GM12878 (cell line): ENCODE measurements around the gene ATG9A. TPM values are rescaled to one million over a fixed set of nuclear protein-coding genes. Genes with fewer than 3 reads are reported as not detected.

ENCODE experiments used
- CUX1 ChIP-seq: IDR thresholded peaks from 2 replicates; pipeline ENCODE4 v1.6.1; 2012; ENCODE audit warnings: improper control_type of control experiment, low read depth, low read length; ENCODE audit not compliant: insufficient replicate concordance
- DPF2 ChIP-seq: fragments of 450-650 bp; IDR thresholded peaks from 2 replicates; pipeline ENCODE4 v1.6.1; 2017; ENCODE audit warnings: mild to moderate bottlenecking
- EP300 ChIP-seq, 2 experiments: fragments of 150-350 bp in 1 of 2; IDR thresholded peaks; 2 replicates each; pipeline ENCODE4 v1.6.1; 2011 to 2012; ENCODE audit warnings: low read depth in 2 of 2, low read length in 2 of 2, borderline replicate concordance in 1 of 2, improper control_type of control experiment in 1 of 2, inconsistent platforms in 1 of 2; ENCODE audit not compliant: control insufficient read depth in 1 of 2
- FOXK2 ChIP-seq: fragments of 450-650 bp; IDR thresholded peaks from 2 replicates; pipeline ENCODE4 v1.6.1; 2017; ENCODE audit warnings: mild to moderate bottlenecking, moderate library complexity
- HCFC1 ChIP-seq: fragments of 150-350 bp; IDR thresholded peaks from 2 replicates; pipeline ENCODE4 v1.6.1; 2014; ENCODE audit warnings: low read length
- IKZF1 ChIP-seq: fragments of 450-650 bp; conservative IDR thresholded peaks from 2 replicates; pipeline ENCODE4 v1.6.1; 2017; ENCODE audit warnings: antibody characterized with exemption, mild to moderate bottlenecking
- IKZF2 ChIP-seq, 2 experiments: fragments of 450-650 bp; IDR thresholded peaks; 2 replicates each; pipeline ENCODE4 v1.6.1; 2017; ENCODE audit warnings: mild to moderate bottlenecking in 2 of 2, moderate library complexity in 2 of 2
- JUND ChIP-seq: IDR thresholded peaks from 2 replicates; pipeline ENCODE4 v1.6.1; 2012; ENCODE audit warnings: low read depth, mild to moderate bottlenecking, low read length, improper control_type of control experiment, moderate library complexity
- POLR2AphosphoS2 ChIP-seq: IDR thresholded peaks from 2 replicates; pipeline ENCODE4 v1.6.1; 2011; ENCODE audit warnings: low read depth, mild to moderate bottlenecking, low read length, improper control_type of control experiment, moderate library complexity
- RELA ChIP-seq: fragments of 450-650 bp; IDR thresholded peaks from 2 replicates; pipeline ENCODE4 v1.8.0; 2014; ENCODE audit warnings: borderline replicate concordance; ENCODE audit not compliant: partially characterized antibody
- SP1 ChIP-seq: IDR thresholded peaks from one replicate; pipeline ENCODE4 v1.6.1; 2011; ENCODE audit warnings: low read depth, low read length
- TBL1XR1 ChIP-seq: IDR thresholded peaks from 2 replicates; pipeline ENCODE4 v1.6.1; 2012; ENCODE audit warnings: low read depth, low read length, improper control_type of control experiment
- TCF7 ChIP-seq: IDR thresholded peaks from 2 replicates; pipeline ENCODE4 v1.6.1; 2014; ENCODE audit warnings: antibody characterized with exemption, borderline replicate concordance
- ZBED1 ChIP-seq: IDR thresholded peaks from 2 replicates; pipeline ENCODE4 v1.6.1; 2016; ENCODE audit warnings: borderline replicate concordance
- polyA plus RNA-seq, 11 experiments: library from polyadenylated mRNA; depleted of rRNA in 4 of 11; unstranded in 6 of 11; stranded (reverse) in 5 of 11; fragments of >200 nt; fragmentation: Nextera tagmentation in 4 of 11; fragmentation: Illumina TruSeq in 1 of 11; extraction: Ambion mirVana in 4 of 11; extraction: Trizol in 1 of 11; gene quantifications; 1 replicate in 1 of 11; 2 replicates in 10 of 11; pipeline versions ENCODE4 v1.2.1 to v1.2.3, GENCODE V29; 2011 to 2016; ENCODE audit warnings: inconsistent platforms in 2 of 11, missing spikeins in 2 of 11, low read depth in 1 of 11
- total RNA-seq, 4 experiments: library from RNA; depleted of rRNA in 3 of 4; stranded (reverse); fragments of >200 nt in 3 of 4; fragmentation: Illumina TruSeq in 1 of 4; extraction: Trizol in 1 of 4; gene quantifications; 2 replicates each; pipeline versions ENCODE4 v1.2.1 to v1.2.3, GENCODE V29; 2013 to 2021
- TF ChIP-seq, protein P1 (sequence below): fragments of 450-650 bp; IDR thresholded peaks from 2 replicates; pipeline ENCODE4 v1.6.1; 2017; ENCODE audit warnings: mild to moderate bottlenecking, moderate library complexity
- TF ChIP-seq, protein P2 (sequence below): fragments of 450-650 bp; IDR thresholded peaks from 2 replicates; pipeline ENCODE4 v1.6.1; 2017; ENCODE audit warnings: mild to moderate bottlenecking, low read depth, inconsistent platforms; ENCODE audit not compliant: poor library complexity, severe bottlenecking

ATG9A gene
- total and polyA plus RNA-seq, 10 of the 15 experiments (the other 5 are each of a cell fraction or from before 2014, with no cell fraction given), result 0.16 to 37.5 (median 14.6) TPM; not detected in 1

DNA sequence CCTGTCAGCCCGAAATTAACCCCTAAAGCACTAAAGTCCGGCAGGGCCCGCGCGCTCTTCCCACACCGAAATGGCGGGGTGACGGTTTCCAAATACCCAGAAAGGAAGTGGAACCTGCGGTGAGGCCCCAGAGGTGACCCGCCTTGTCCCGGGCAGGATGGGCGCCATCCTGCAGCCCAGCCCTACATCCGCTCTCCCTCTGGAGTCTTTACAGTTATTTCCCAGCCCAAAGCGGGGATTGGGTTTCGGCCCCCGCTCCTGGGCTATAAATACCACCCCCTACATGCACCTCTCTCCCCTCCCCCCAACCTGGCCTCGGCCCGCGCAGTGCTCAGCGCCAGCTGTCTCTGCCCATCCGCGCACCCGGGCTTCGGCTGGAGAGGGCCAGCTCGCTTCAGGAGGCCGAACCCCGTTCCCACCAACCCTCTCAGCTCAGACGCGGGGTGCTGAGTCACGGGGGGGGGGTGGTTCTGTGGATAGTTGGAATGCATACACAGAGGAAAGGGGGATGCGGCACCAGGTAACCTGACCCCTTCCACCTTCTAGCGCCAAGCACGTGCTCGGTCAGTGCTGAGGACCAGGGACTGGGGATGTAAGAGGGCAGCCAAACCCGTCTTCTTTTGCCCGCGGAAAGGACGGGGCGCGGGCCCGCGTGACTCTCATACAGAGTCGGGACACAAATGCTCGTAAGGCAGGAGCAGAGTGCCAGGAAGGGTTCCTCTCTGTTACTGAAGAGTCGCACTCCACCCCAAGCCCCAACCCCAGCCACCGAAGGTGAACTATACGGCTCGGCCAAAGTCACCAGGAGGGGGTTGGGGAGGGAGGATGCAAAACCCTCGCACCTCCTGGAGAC lies 23.7 kb upstream of the ATG9A start, which contains the start of gene TUBA4B (continued):
- TF ChIP-seq CUX1 (no peak), RELA (no peak), IKZF2 (IDR thresholded peaks at IDR 0.05) (peak; percentile 75 to 83), SP1 (no peak), TCF7 (no peak), FOXK2 (no peak), TBL1XR1 (no peak), IKZF1 (peak; percentile 87), HCFC1 (no peak), POLR2AphosphoS2 (no peak), JUND (no peak), EP300 (IDR thresholded peaks at IDR 0.05; ENCODE audit: borderline replicate concordance in 1 of 2, control insufficient read depth in 1 of 2, low read depth in 2 of 2, low read length in 2 of 2) (0 out of 4 replicates have a peak, but pooled peaks of 1 of the 2 experiments have one; percentile 37), DPF2 (peak; percentile 55; the same call in 1 of the 2 replicates), ZBED1 (no peak)
- TF ChIP-seq, protein P1, sequence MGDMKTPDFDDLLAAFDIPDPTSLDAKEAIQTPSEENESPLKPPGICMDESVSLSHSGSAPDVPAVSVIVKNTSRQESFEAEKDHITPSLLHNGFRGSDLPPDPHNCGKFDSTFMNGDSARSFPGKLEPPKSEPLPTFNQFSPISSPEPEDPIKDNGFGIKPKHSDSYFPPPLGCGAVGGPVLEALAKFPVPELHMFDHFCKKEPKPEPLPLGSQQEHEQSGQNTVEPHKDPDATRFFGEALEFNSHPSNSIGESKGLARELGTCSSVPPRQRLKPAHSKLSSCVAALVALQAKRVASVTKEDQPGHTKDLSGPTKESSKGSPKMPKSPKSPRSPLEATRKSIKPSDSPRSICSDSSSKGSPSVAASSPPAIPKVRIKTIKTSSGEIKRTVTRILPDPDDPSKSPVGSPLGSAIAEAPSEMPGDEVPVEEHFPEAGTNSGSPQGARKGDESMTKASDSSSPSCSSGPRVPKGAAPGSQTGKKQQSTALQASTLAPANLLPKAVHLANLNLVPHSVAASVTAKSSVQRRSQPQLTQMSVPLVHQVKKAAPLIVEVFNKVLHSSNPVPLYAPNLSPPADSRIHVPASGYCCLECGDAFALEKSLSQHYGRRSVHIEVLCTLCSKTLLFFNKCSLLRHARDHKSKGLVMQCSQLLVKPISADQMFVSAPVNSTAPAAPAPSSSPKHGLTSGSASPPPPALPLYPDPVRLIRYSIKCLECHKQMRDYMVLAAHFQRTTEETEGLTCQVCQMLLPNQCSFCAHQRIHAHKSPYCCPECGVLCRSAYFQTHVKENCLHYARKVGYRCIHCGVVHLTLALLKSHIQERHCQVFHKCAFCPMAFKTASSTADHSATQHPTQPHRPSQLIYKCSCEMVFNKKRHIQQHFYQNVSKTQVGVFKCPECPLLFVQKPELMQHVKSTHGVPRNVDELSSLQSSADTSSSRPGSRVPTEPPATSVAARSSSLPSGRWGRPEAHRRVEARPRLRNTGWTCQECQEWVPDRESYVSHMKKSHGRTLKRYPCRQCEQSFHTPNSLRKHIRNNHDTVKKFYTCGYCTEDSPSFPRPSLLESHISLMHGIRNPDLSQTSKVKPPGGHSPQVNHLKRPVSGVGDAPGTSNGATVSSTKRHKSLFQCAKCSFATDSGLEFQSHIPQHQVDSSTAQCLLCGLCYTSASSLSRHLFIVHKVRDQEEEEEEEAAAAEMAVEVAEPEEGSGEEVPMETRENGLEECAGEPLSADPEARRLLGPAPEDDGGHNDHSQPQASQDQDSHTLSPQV, result no peak
- TF ChIP-seq, protein P2, sequence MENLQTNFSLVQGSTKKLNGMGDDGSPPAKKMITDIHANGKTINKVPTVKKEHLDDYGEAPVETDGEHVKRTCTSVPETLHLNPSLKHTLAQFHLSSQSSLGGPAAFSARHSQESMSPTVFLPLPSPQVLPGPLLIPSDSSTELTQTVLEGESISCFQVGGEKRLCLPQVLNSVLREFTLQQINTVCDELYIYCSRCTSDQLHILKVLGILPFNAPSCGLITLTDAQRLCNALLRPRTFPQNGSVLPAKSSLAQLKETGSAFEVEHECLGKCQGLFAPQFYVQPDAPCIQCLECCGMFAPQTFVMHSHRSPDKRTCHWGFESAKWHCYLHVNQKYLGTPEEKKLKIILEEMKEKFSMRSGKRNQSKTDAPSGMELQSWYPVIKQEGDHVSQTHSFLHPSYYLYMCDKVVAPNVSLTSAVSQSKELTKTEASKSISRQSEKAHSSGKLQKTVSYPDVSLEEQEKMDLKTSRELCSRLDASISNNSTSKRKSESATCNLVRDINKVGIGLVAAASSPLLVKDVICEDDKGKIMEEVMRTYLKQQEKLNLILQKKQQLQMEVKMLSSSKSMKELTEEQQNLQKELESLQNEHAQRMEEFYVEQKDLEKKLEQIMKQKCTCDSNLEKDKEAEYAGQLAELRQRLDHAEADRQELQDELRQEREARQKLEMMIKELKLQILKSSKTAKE, result no peak
